ENCODE measurements around the gene NPR1. TPM values are rescaled to one million over a fixed set of nuclear protein-coding genes. Genes with fewer than 3 reads are reported as not detected.
A peak's percentile ranks its signal among the peaks of the same experiment; 100 is the strongest.

NPR1 gene
- total and polyA plus RNA-seq, 2 of the 13 experiments (the other 11 are each of a cell fraction or from before 2014, with no cell fraction given): not detected

- TF ChIP-seq, protein P1, sequence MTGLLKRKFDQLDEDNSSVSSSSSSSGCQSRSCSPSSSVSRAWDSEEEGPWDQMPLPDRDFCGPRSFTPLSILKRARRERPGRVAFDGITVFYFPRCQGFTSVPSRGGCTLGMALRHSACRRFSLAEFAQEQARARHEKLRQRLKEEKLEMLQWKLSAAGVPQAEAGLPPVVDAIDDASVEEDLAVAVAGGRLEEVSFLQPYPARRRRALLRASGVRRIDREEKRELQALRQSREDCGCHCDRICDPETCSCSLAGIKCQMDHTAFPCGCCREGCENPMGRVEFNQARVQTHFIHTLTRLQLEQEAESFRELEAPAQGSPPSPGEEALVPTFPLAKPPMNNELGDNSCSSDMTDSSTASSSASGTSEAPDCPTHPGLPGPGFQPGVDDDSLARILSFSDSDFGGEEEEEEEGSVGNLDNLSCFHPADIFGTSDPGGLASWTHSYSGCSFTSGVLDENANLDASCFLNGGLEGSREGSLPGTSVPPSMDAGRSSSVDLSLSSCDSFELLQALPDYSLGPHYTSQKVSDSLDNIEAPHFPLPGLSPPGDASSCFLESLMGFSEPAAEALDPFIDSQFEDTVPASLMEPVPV (CRISPR knock-in tag; IDR thresholded peaks at IDR 0.05): no peak
- TF ChIP-seq ZNF318 (CRISPR knock-in tag; IDR thresholded peaks at IDR 0.05) (no peak), ZBTB8A (CRISPR knock-in tag; IDR thresholded peaks at IDR 0.05; ENCODE audit: borderline replicate concordance, low read depth) (no peak), RFX5 (IDR thresholded peaks at IDR 0.05; ENCODE audit: low read depth, low read length) (no peak), ZNF644 (CRISPR knock-in tag; IDR thresholded peaks at IDR 0.05; ENCODE audit: low read depth) (peak; percentile 33; the same call in 1 of the 2 replicates), NCOA5 (CRISPR knock-in tag; IDR thresholded peaks at IDR 0.05) (no peak), DMAP1 (CRISPR knock-in tag; IDR thresholded peaks at IDR 0.05) (no peak), KMT2A (CRISPR knock-in tag; IDR thresholded peaks at IDR 0.05) (no peak), FIP1L1 (IDR thresholded peaks at IDR 0.05; ENCODE audit: borderline replicate concordance, insufficient read depth, low read depth, low read length) (no peak), SP1 (IDR thresholded peaks at IDR 0.05) (no peak), SP1 (CRISPR knock-in tag; IDR thresholded peaks at IDR 0.05) (no peak), ZNF776 (CRISPR knock-in tag; IDR thresholded peaks at IDR 0.05) (no peak), ZNF598 (CRISPR knock-in tag; IDR thresholded peaks at IDR 0.05; ENCODE audit: borderline replicate concordance) (no peak), KLF16 (CRISPR knock-in tag; IDR thresholded peaks at IDR 0.05) (no peak), ZNF567 (CRISPR knock-in tag; IDR thresholded peaks at IDR 0.05; ENCODE audit: borderline replicate concordance) (no peak), GATAD2A (CRISPR knock-in tag; IDR thresholded peaks at IDR 0.05) (peak; percentile 54), ZFX (CRISPR knock-in tag; IDR thresholded peaks at IDR 0.05; ENCODE audit: low read depth) (peak; percentile 66)
- TF ChIP-seq, protein P2, sequence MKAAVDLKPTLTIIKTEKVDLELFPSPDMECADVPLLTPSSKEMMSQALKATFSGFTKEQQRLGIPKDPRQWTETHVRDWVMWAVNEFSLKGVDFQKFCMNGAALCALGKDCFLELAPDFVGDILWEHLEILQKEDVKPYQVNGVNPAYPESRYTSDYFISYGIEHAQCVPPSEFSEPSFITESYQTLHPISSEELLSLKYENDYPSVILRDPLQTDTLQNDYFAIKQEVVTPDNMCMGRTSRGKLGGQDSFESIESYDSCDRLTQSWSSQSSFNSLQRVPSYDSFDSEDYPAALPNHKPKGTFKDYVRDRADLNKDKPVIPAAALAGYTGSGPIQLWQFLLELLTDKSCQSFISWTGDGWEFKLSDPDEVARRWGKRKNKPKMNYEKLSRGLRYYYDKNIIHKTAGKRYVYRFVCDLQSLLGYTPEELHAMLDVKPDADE (CRISPR knock-in tag; IDR thresholded peaks at IDR 0.05): no peak
- TF ChIP-seq, protein P3, sequence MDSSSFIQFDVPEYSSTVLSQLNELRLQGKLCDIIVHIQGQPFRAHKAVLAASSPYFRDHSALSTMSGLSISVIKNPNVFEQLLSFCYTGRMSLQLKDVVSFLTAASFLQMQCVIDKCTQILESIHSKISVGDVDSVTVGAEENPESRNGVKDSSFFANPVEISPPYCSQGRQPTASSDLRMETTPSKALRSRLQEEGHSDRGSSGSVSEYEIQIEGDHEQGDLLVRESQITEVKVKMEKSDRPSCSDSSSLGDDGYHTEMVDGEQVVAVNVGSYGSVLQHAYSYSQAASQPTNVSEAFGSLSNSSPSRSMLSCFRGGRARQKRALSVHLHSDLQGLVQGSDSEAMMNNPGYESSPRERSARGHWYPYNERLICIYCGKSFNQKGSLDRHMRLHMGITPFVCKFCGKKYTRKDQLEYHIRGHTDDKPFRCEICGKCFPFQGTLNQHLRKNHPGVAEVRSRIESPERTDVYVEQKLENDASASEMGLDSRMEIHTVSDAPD (CRISPR knock-in tag; IDR thresholded peaks at IDR 0.05): no peak
Measured at GRCh38 chr1:153655333-153655732, 23.2 kb upstream of the NPR1 start (continued).

Measured in HepG2 (cell line).